ENCODE data around the gene HAUS7.

DNA sequence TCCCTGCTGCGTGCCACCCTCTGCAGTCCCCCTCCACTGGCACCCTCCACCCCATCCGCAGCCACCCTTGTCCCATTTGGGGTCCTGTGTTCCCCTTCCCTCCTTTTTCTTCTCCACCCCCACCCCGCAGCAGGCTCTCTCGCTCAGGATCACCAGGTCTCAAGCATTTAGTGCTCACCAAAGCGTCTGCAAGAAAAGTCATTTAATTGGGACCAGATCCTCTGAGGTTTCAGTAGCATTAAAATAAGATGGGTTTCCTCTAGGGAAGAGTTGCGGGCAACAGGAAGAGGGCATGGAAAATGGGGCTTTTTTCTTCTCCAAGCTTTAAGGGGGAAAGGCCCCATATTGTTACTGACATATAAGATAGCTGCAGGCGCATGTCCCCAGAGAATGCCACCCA, 4.9 kb upstream of the HAUS7 start:
- no peak for TF ChIP-seq EZH2 (IDR thresholded peaks at IDR 0.05; ENCODE audit: insufficient read depth, poor library complexity, severe bottlenecking)
- no peak for TF ChIP-seq EZH2phosphoT487 (IDR thresholded peaks at IDR 0.05; ENCODE audit: insufficient read depth, low read depth)
